ENCODE results near the gene UGP2. TPM values are rescaled to one million over a fixed set of nuclear protein-coding genes. Genes with fewer than 3 reads are reported as not detected.

Gene UGP2
- total and polyA plus RNA-seq, 2 of the 4 experiments (the other 2 are of a cell fraction): 45.0 to 58.8 TPM

GRCh38 chr2:63903003-63903402 is 61.3 kb downstream of the UGP2 start:
- H2BK20ac ChIP-seq (ENCODE audit: low read depth, low read length): no peak overlapping the region
- H3K4ac ChIP-seq (ENCODE audit: low read depth, low read length): no peak overlapping the region
- no peaks in the 10 kb centered on the region for H3K9me1 ChIP-seq (ENCODE audit: insufficient read depth, low read length)
- DNase-seq: peak; percentile 26
- no peak overlapping the region for H2BK5ac ChIP-seq (ENCODE audit: low read depth, low read length, poor library complexity, severe bottlenecking)
- H2AFZ ChIP-seq (replicated peaks; ENCODE audit: low read length, poor library complexity): no peak overlapping the region
- H3K14ac ChIP-seq (replicated peaks; ENCODE audit: low read depth, low read length): no peak overlapping the region
- H3K79me1 ChIP-seq (ENCODE audit: low read depth in 1 of 2, low read length in 2 of 2): peaks cover 10 to 11% of the 10 kb centered on the region in 2 experiments; a peak in 3 of 4 replicates
- H3K27ac ChIP-seq (ENCODE audit: insufficient read depth, low read length): no peak overlapping the region
- H3K4me2 ChIP-seq (ENCODE audit: low read depth, low read length): no peak overlapping the region
- dilution Hi-C loops (cut with HindIII; ENCODE audit: low sequenced_read_pairs, unreplicated experiment) (no loop called here), in situ Hi-C loops (cut with MboI; ENCODE audit: low sequenced_read_pairs) (no loop called here), intact Hi-C loops (cut with micrococcal nuclease) (no loop called here)
- no peak overlapping the region for H2BK120ac ChIP-seq (ENCODE audit: low read depth, low read length)
- BruUV-seq (replicated peaks): no TSS peak
- H4K91ac ChIP-seq (ENCODE audit: insufficient read depth, low read depth, low read length): no peak overlapping the region
- no peak overlapping the region for H3K56ac ChIP-seq (ENCODE audit: extremely low read depth, insufficient read depth, low read length)
- H4K20me1 ChIP-seq (ENCODE audit: insufficient read depth, low read length): no peaks in the 10 kb centered on the region
- no CpG with 5 or more reads among the region's 2 CpGs for WGBS, 2 experiments (ENCODE audit: extremely low coverage in 2 of 2, insufficient read length in 1 of 2)
- no peak overlapping the region for H2AK9ac ChIP-seq (replicated peaks; ENCODE audit: low read depth, low read length, poor library complexity)
- no peak overlapping the region for H4K5ac ChIP-seq (ENCODE audit: low read depth, low read length)
- no peak overlapping the region for H3K4me3 ChIP-seq (ENCODE audit: insufficient read depth, low read depth, low read length)
- no peak; the same call in 1 of the 2 replicates for ATAC-seq (ENCODE audit: low read depth)
- H3K9me3 ChIP-seq (ENCODE audit: control insufficient read depth, insufficient read depth, low read length): peaks cover 6% of the 10 kb centered on the region
- TF ChIP-seq RAD21 (IDR thresholded peaks at IDR 0.05; ENCODE audit: low read length): no peak
- no peak for TF ChIP-seq CHD1 (IDR thresholded peaks at IDR 0.05; ENCODE audit: low read depth, low read length)
- no peak for TF ChIP-seq SMC3 (IDR thresholded peaks at IDR 0.05; ENCODE audit: low read depth, low read length)
- POLR2A ChIA-PET (ENCODE audit: unreplicated experiment): no interaction called here
- H2AK5ac ChIP-seq (ENCODE audit: low read depth, low read length): no peak overlapping the region
- no peaks in the 10 kb centered on the region for H3K27me3 ChIP-seq (ENCODE audit: control insufficient read depth, insufficient read depth, low read length)
- CTCF ChIA-PET: no interaction called here
- no peak overlapping the region for H2BK15ac ChIP-seq (ENCODE audit: low read depth, low read length)
- H3K36me3 ChIP-seq (ENCODE audit: control insufficient read depth, insufficient read depth, low read length): peaks cover 8% of the 10 kb centered on the region; the same call in 1 of the 2 replicates
- H3K18ac ChIP-seq (ENCODE audit: low read depth, low read length): no peak overlapping the region
- no peak overlapping the region for H4K8ac ChIP-seq (ENCODE audit: low read depth in 2 of 2, low read length in 2 of 2)
- H3K23ac ChIP-seq (ENCODE audit: low read depth, low read length): no peak overlapping the region
- no peak overlapping the region for H3K9ac ChIP-seq (ENCODE audit: low read depth, low read length)
- H3K4me1 ChIP-seq (ENCODE audit: control insufficient read depth, insufficient read depth, low read length): no peaks in the 10 kb centered on the region; the same call in 1 of the 2 replicates
